ENCODE measurements around the gene RBPJL.
A peak's percentile ranks its signal among the peaks of the same experiment; 100 is the strongest.

RBPJL gene

DNA sequence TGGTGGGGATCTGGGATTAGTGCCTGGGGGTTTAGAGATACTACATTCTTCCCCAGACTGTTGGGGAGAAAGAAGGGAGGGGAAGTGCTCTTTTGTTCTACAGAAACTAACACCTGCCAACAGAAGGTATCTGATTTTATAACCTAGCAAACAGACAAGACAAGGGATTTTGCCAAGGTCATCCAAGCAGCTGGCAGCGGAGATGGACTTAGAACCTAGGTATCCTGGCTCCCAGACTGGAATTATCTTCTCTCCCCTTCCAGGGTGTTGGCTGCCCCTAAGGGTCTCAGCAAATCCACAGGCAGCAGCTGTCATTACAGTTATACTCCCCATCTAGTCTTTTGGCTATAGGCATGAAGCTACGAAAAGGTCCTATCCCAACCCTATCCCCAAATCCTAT, 33.2 kb downstream of the RBPJL start:
- H3K9me3 ChIP-seq (replicated peaks; ENCODE audit: insufficient read depth, low read length): no peaks in the 10 kb centered on the region
- H3K4me1 ChIP-seq (ENCODE audit: low read length): peaks cover 21% of the 10 kb centered on the region
- peaks cover 4% of the 10 kb centered on the region; the same call in 1 of the 2 replicates for H3K79me2 ChIP-seq (ENCODE audit: low read length)

DNA sequence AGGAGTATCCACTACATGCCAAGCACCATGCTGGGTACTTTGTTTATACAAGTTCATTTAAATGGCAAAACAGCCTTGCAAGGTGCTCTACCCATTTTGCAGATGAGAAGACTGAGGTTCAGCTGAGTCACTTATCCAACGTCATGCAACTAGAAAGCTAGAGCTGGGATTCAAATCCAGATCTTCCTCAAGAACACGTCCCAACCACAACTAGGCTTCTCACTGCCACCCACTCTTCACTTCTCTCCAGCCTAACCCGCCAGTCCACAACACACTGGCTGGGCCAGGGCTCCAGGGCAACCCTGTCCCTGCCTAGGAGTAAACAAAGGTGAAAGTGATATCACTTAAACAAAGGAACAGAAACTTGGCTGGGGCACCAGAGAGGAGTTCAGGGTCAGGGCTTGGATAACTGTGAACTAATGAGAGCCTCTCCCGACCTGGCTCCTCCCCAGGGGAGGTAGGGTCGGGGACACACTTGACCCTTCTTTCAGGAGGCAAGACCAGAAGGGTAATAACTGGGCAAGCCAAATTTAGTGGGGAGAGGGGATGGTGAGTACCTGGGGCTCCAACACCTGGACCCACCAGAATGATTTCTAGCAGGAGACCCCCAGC, 33.7 kb downstream of the RBPJL start:
- Histone ChIP-seq H3K9me2 (replicated peaks; ENCODE audit: insufficient read depth, low read length) (no peaks in the 10 kb centered on the region), H4K20me1 (ENCODE audit: insufficient read depth, low read length) (no peaks in the 10 kb centered on the region), H3K79me2 (ENCODE audit: low read length) (peaks cover 4% of the 10 kb centered on the region; the same call in 1 of the 2 replicates), H3K27me3 (replicated peaks; ENCODE audit: insufficient read depth, low read length) (no peaks in the 10 kb centered on the region), H3K4me1 (ENCODE audit: low read length) (peaks cover 21% of the 10 kb centered on the region), H3K27ac (ENCODE audit: low read length) (no peak overlapping the region), H2AFZ (ENCODE audit: low read length) (no peak overlapping the region), H3K9ac (ENCODE audit: low read length) (no peak overlapping the region), H3K36me3 (replicated peaks; ENCODE audit: insufficient read depth, low read length) (no peaks in the 10 kb centered on the region), H3K4me3 (ENCODE audit: low read length) (no peak overlapping the region), H3K4me2 (ENCODE audit: low read depth, low read length) (peak overlapping the region; percentile 18; the same call in 1 of the 2 replicates), H3F3A (ENCODE audit: insufficient read depth, low read length) (peaks cover 5% of the 10 kb centered on the region; the same call in 1 of the 2 replicates), H3K9me3 (replicated peaks; ENCODE audit: insufficient read depth, low read length) (no peaks in the 10 kb centered on the region)
- DNase-seq: peak; percentile 39
- TF ChIP-seq, protein P1, sequence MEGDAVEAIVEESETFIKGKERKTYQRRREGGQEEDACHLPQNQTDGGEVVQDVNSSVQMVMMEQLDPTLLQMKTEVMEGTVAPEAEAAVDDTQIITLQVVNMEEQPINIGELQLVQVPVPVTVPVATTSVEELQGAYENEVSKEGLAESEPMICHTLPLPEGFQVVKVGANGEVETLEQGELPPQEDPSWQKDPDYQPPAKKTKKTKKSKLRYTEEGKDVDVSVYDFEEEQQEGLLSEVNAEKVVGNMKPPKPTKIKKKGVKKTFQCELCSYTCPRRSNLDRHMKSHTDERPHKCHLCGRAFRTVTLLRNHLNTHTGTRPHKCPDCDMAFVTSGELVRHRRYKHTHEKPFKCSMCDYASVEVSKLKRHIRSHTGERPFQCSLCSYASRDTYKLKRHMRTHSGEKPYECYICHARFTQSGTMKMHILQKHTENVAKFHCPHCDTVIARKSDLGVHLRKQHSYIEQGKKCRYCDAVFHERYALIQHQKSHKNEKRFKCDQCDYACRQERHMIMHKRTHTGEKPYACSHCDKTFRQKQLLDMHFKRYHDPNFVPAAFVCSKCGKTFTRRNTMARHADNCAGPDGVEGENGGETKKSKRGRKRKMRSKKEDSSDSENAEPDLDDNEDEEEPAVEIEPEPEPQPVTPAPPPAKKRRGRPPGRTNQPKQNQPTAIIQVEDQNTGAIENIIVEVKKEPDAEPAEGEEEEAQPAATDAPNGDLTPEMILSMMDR (IDR thresholded peaks at IDR 0.05; ENCODE audit: low read length): no peak
- TF ChIP-seq EZH2phosphoT487 (IDR thresholded peaks at IDR 0.05; ENCODE audit: low read length) (no peak), EZH2 (optimal IDR thresholded peaks at IDR 0.05; ENCODE audit: low read depth, low read length) (no peak)

More for the DNA sequence above, 33.2 kb downstream of the RBPJL start:
- no peak overlapping the region for H3K27ac ChIP-seq (ENCODE audit: low read length)
- H3K4me3 ChIP-seq (ENCODE audit: low read length): no peak overlapping the region
- H2AFZ ChIP-seq (ENCODE audit: low read length): no peak overlapping the region
- no peaks in the 10 kb centered on the region for H3K36me3 ChIP-seq (replicated peaks; ENCODE audit: insufficient read depth, low read length)
- H3F3A ChIP-seq (ENCODE audit: insufficient read depth, low read length): peaks cover 5% of the 10 kb centered on the region; the same call in 1 of the 2 replicates
- H3K9me2 ChIP-seq (replicated peaks; ENCODE audit: insufficient read depth, low read length): no peaks in the 10 kb centered on the region
- peak overlapping the region; percentile 18; the same call in 1 of the 2 replicates for H3K4me2 ChIP-seq (ENCODE audit: low read depth, low read length)
- no peak overlapping the region for H3K9ac ChIP-seq (ENCODE audit: low read length)
- no peak for DNase-seq
- H3K27me3 ChIP-seq (replicated peaks; ENCODE audit: insufficient read depth, low read length): no peaks in the 10 kb centered on the region
- TF ChIP-seq EZH2phosphoT487 (IDR thresholded peaks at IDR 0.05; ENCODE audit: low read length) (no peak), EZH2 (optimal IDR thresholded peaks at IDR 0.05; ENCODE audit: low read depth, low read length) (no peak)
- TF ChIP-seq, protein P1 (IDR thresholded peaks at IDR 0.05; ENCODE audit: low read length): no peak
- H4K20me1 ChIP-seq (ENCODE audit: insufficient read depth, low read length): no peaks in the 10 kb centered on the region

DNA sequence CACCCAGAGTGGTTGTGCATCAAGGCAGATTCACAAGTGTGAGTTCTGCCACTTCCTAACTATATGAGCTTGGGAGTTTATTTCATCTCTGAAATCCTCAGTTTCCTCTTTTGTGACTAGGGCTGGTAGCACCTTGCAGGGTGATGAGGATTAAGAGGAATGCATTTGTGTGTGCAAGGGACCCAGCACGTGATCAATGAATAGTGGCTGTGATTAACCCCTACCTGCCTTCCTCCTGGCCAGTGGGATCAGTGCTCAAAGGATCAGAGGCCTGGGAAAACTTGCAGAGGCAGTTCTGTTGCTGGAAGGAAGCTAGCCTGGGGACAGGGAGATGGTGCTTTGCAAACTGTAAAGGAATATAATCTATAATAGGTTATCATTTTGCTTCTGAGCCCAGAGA, 34.3 kb downstream of the RBPJL start:
- TF ChIP-seq EZH2 (optimal IDR thresholded peaks at IDR 0.05; ENCODE audit: low read depth, low read length) (no peak), EZH2phosphoT487 (IDR thresholded peaks at IDR 0.05; ENCODE audit: low read length) (no peak)
- TF ChIP-seq, protein P1 (IDR thresholded peaks at IDR 0.05; ENCODE audit: low read length): no peak
- H4K20me1 ChIP-seq (ENCODE audit: insufficient read depth, low read length): no peaks in the 10 kb centered on the region
- H3K36me3 ChIP-seq (replicated peaks; ENCODE audit: insufficient read depth, low read length): no peaks in the 10 kb centered on the region
- H3K27me3 ChIP-seq (replicated peaks; ENCODE audit: insufficient read depth, low read length): no peaks in the 10 kb centered on the region
- no peak overlapping the region for H3K4me2 ChIP-seq (ENCODE audit: low read depth, low read length)
- H3K79me2 ChIP-seq (ENCODE audit: low read length): peaks cover 4% of the 10 kb centered on the region; the same call in 1 of the 2 replicates
- no peak overlapping the region for H2AFZ ChIP-seq (ENCODE audit: low read length)
- no peak overlapping the region for H3K4me3 ChIP-seq (ENCODE audit: low read length)
- H3F3A ChIP-seq (ENCODE audit: insufficient read depth, low read length): peaks cover 5% of the 10 kb centered on the region; the same call in 1 of the 2 replicates
- no peaks in the 10 kb centered on the region for H3K9me2 ChIP-seq (replicated peaks; ENCODE audit: insufficient read depth, low read length)
- H3K27ac ChIP-seq (ENCODE audit: low read length): no peak overlapping the region
- H3K9me3 ChIP-seq (replicated peaks; ENCODE audit: insufficient read depth, low read length): no peaks in the 10 kb centered on the region
- peaks cover 23% of the 10 kb centered on the region for H3K4me1 ChIP-seq (ENCODE audit: low read length)
- DNase-seq: no peak
- H3K9ac ChIP-seq (ENCODE audit: low read length): no peak overlapping the region

All from MM.1S (cell line).